ENCODE results near the gene MEA1.
"Not testable (repeated sequence)": the region's sequence is repeated elsewhere in the genome, so short reads cannot be mapped to it uniquely, and the experiment has no call there.

The MEA1 gene

GRCh38 chr6:43013097-43013842, 476 bp downstream of the MEA1 start:
- in situ Hi-C loops (cut with MboI; ENCODE audit: low sequenced_read_pairs): no loop called here

- in situ Hi-C loops (cut with MboI; ENCODE audit: low sequenced_read_pairs): no loop called here
Observed at GRCh38 chr6:43012364-43012763, 1.4 kb downstream of the MEA1 start.

- in situ Hi-C loops (cut with MboI; ENCODE audit: low sequenced_read_pairs): no loop called here
Observed at GRCh38 chr6:43011207-43011606, 2.5 kb downstream of the MEA1 start.

GRCh38 chr6:43009124-43009523, 4.6 kb downstream of the MEA1 start:
- in situ Hi-C loops (cut with MboI; ENCODE audit: low sequenced_read_pairs): no loop called here

GRCh38 chr6:43007126-43007525, 6.6 kb downstream of the MEA1 start:
- in situ Hi-C loops (cut with MboI; ENCODE audit: low sequenced_read_pairs): no loop called here

GRCh38 chr6:43006251-43006650, 7.5 kb downstream of the MEA1 start:
- in situ Hi-C loops (cut with MboI; ENCODE audit: low sequenced_read_pairs): no loop called here

- in situ Hi-C loops (cut with MboI; ENCODE audit: low sequenced_read_pairs): no loop called here
Observed at GRCh38 chr6:43005844-43006243, 7.9 kb downstream of the MEA1 start.

GRCh38 chr6:43001843-43002242, 11.9 kb downstream of the MEA1 start:
- in situ Hi-C loops (cut with MboI; ENCODE audit: low sequenced_read_pairs): no loop called here

GRCh38 chr6:42998205-42998604, 15.5 kb downstream of the MEA1 start:
- in situ Hi-C loops (cut with MboI; ENCODE audit: low sequenced_read_pairs): not testable (repeated sequence)

GRCh38 chr6:42996513-42996912, 17.2 kb downstream of the MEA1 start:
- in situ Hi-C loops (cut with MboI; ENCODE audit: low sequenced_read_pairs): no loop called here

GRCh38 chr6:42993445-42993844, 20.3 kb downstream of the MEA1 start:
- in situ Hi-C loops (cut with MboI; ENCODE audit: low sequenced_read_pairs): no loop called here

GRCh38 chr6:42989923-42990322, 23.8 kb downstream of the MEA1 start:
- in situ Hi-C loops (cut with MboI; ENCODE audit: low sequenced_read_pairs): no loop called here

- in situ Hi-C loops (cut with MboI; ENCODE audit: low sequenced_read_pairs): no loop called here
Observed at GRCh38 chr6:42988486-42989020, 25.2 kb downstream of the MEA1 start.

GRCh38 chr6:42987533-42988451, 26.0 kb downstream of the MEA1 start:
- in situ Hi-C loops (cut with MboI; ENCODE audit: low sequenced_read_pairs): no loop called here

GRCh38 chr6:42984924-42985475, 28.7 kb downstream of the MEA1 start:
- in situ Hi-C loops (cut with MboI; ENCODE audit: low sequenced_read_pairs): no loop called here

- in situ Hi-C loops (cut with MboI; ENCODE audit: low sequenced_read_pairs): no loop called here
Observed at GRCh38 chr6:42984001-42984923, 29.5 kb downstream of the MEA1 start, which contains the start of gene PPP2R5D. Gene PPP2R5D, plus strand, starts transcription at chr6:42984570. Its CDS starts 108 bp downstream, at chr6:42984678.

GRCh38 chr6:42981836-42982235, 31.9 kb downstream of the MEA1 start:
- in situ Hi-C loops (cut with MboI; ENCODE audit: low sequenced_read_pairs): no loop called here

GRCh38 chr6:42979523-42980177, 34.1 kb downstream of the MEA1 start:
- in situ Hi-C loops (cut with MboI; ENCODE audit: low sequenced_read_pairs): no loop called here

- in situ Hi-C loops (cut with MboI; ENCODE audit: low sequenced_read_pairs): no loop called here
Observed at GRCh38 chr6:42978839-42979522, 34.8 kb downstream of the MEA1 start, which contains the start of gene PEX6. Gene PEX6, minus strand, starts transcription at chr6:42979181. Its CDS starts 31 bp downstream, at chr6:42979150.

Data from HL-60/S4 treated with retinoic acid at 250 ng/mL for 4 days and 3 days (cell line).